GM21381 (cell line): ENCODE data around the gene ATP2A2.
"Not testable (repeated sequence)": the region's sequence is repeated elsewhere in the genome, so short reads cannot be mapped to it uniquely, and the experiment has no call there.

ENCODE experiments used
- ATAC-seq: cut with Tn5 transposase; IDR thresholded peaks from one replicate; pipeline ENCODE4 v1.9.1; 2021; ENCODE audit warnings: mild to moderate bottlenecking, moderate library complexity; ENCODE audit not compliant: unreplicated experiment

Gene ATP2A2

GRCh38 chr12:110340261-110340660 lies 59.2 kb downstream of the ATP2A2 start:
- ATAC-seq = not testable (repeated sequence)

GRCh38 chr12:110340706-110341105 lies 59.7 kb downstream of the ATP2A2 start:
- ATAC-seq = no peak

GRCh38 chr12:110342157-110342556 lies 61.1 kb downstream of the ATP2A2 start:
- no peak for ATAC-seq

- ATAC-seq = no peak
These were observed 62.1 kb downstream of the ATP2A2 start for GRCh38 chr12:110343114-110343513.

GRCh38 chr12:110343736-110344555 lies 62.9 kb downstream of the ATP2A2 start:
- ATAC-seq = no peak

- ATAC-seq = no peak
These were observed 63.6 kb downstream of the ATP2A2 start for GRCh38 chr12:110344657-110345056.

- no peak for ATAC-seq
These were observed 64.2 kb downstream of the ATP2A2 start for GRCh38 chr12:110345176-110345661.

- no peak for ATAC-seq
These were observed 64.9 kb downstream of the ATP2A2 start for GRCh38 chr12:110345963-110346362.

GRCh38 chr12:110347767-110348166 lies 66.7 kb downstream of the ATP2A2 start:
- no peak for ATAC-seq

GRCh38 chr12:110348431-110349059 lies 67.5 kb downstream of the ATP2A2 start:
- ATAC-seq = no peak

GRCh38 chr12:110349096-110349495 lies 68.0 kb downstream of the ATP2A2 start:
- ATAC-seq = no peak

- ATAC-seq = no peak
These were observed 68.6 kb downstream of the ATP2A2 start for GRCh38 chr12:110349514-110350151.

- ATAC-seq = no peak
These were observed 70.1 kb downstream of the ATP2A2 start for GRCh38 chr12:110351119-110351518.

GRCh38 chr12:110352401-110352800 lies 71.4 kb downstream of the ATP2A2 start:
- no peak for ATAC-seq

- no peak for ATAC-seq
These were observed 72.3 kb downstream of the ATP2A2 start for GRCh38 chr12:110353211-110353965.

GRCh38 chr12:110354172-110354780 lies 73.2 kb downstream of the ATP2A2 start:
- no peak for ATAC-seq

GRCh38 chr12:110355073-110355472 lies 74.0 kb downstream of the ATP2A2 start:
- ATAC-seq = no peak

- not testable (repeated sequence) for ATAC-seq
These were observed 77.5 kb downstream of the ATP2A2 start for GRCh38 chr12:110358384-110359097.

GRCh38 chr12:110361216-110361615 lies 80.2 kb downstream of the ATP2A2 start:
- no peak for ATAC-seq
